ENCODE measurements around the gene SLAIN1.
"Not testable (repeated sequence)": the region's sequence is repeated elsewhere in the genome, so short reads cannot be mapped to it uniquely, and the experiment has no call there.

SLAIN1 gene

DNA sequence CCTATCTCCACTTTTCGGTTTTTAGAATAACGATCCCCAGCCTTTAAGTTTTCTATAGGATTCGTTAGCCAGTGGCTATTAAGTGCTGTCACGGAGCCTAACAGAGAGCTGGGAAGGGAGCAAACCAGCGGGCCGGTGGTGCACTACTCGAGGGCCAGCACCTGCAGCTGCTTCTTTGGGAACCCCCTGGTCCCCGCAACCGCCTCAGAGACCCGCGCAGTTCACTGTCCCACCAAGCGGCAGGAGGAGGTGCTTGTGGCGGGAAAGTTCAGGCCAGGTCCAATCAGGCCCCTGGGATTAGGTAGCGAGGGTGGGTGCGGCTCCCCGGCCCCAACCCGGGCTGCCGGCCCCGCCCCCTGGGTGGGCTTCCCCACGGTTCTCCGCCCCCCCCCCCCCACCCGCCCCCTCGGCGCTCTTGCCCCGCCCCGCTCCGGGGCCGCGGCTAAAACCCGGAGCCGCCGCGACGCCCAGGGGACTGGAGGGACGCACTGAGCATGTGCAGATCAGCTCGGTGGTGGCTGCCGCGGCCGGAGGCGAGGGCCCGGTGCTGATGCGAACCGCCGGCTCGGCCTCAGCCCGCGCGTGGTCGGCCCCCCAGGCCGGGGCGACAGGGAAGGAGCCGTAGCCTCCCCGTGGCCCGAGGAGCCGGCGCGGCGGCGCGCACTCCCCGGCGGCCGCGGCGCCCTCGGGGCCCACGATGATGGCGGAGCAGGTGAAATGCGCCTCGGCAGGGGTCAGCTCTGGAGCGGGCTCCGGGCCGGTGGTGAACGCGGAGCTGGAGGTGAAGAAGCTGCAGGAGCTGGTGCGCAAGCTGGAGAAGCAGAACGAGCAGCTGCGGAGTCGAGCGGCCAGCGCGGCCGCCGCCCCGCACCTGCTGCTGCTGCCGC lies at the start of gene SLAIN1:
Gene SLAIN1, plus strand, starts transcription at position 471 of the 887 bp plus-strand sequence. Its CDS starts 227 bp downstream, at position 698.
- Histone ChIP-seq H3K4me1 (ENCODE audit: control insufficient read depth, insufficient read depth, low read length) (peaks cover 15% of the 10 kb centered on the region), H3K36me3 (ENCODE audit: control insufficient read depth, insufficient read depth, low read length) (no peaks in the 10 kb centered on the region), H3K9me3 (ENCODE audit: control insufficient read depth, insufficient read depth, low read depth, low read length) (no peaks in the 10 kb centered on the region), H3K4me3 (ENCODE audit: low read depth, low read length) (peak within 1 kb of the TSS; percentile 71), H3K27me3 (ENCODE audit: control insufficient read depth, insufficient read depth, low read length) (peaks cover 37% of the 10 kb centered on the region), H3K27ac (ENCODE audit: low read depth, low read length) (no peak within 1 kb of the TSS), H3K9ac (ENCODE audit: low read length) (peak within 1 kb of the TSS; percentile 73)

- H3K27ac ChIP-seq (ENCODE audit: low read depth, low read length), result no peak overlapping the region
- H3K27me3 ChIP-seq (ENCODE audit: control insufficient read depth, insufficient read depth, low read length), result no peaks in the 10 kb centered on the region
- no peaks in the 10 kb centered on the region for H3K36me3 ChIP-seq (ENCODE audit: control insufficient read depth, insufficient read depth, low read length)
- no peaks in the 10 kb centered on the region for H3K4me1 ChIP-seq (ENCODE audit: control insufficient read depth, insufficient read depth, low read length)
- no peak overlapping the region for H3K4me3 ChIP-seq (ENCODE audit: low read depth, low read length)
- no peak overlapping the region for H3K9ac ChIP-seq (ENCODE audit: low read length)
- 0 out of 2 replicates have a peak, but pooled peaks cover 7% of the 10 kb centered on the region for H3K9me3 ChIP-seq (ENCODE audit: control insufficient read depth, insufficient read depth, low read depth, low read length)
Observed at GRCh38 chr13:77650409-77650808, 47.1 kb upstream of the SLAIN1 start.

- no peaks in the 10 kb centered on the region for H3K27me3 ChIP-seq (ENCODE audit: control insufficient read depth, insufficient read depth, low read length)
- H3K9me3 ChIP-seq (ENCODE audit: control insufficient read depth, insufficient read depth, low read depth, low read length), result 0 out of 2 replicates have a peak, but pooled peaks cover 7% of the 10 kb centered on the region
- H3K4me1 ChIP-seq (ENCODE audit: control insufficient read depth, insufficient read depth, low read length), result no peaks in the 10 kb centered on the region
- no peak overlapping the region for H3K9ac ChIP-seq (ENCODE audit: low read length)
- no peak overlapping the region for H3K27ac ChIP-seq (ENCODE audit: low read depth, low read length)
- no peaks in the 10 kb centered on the region for H3K36me3 ChIP-seq (ENCODE audit: control insufficient read depth, insufficient read depth, low read length)
- no peak overlapping the region for H3K4me3 ChIP-seq (ENCODE audit: low read depth, low read length)
Observed at GRCh38 chr13:77653301-77653700, 44.2 kb upstream of the SLAIN1 start.

DNA sequence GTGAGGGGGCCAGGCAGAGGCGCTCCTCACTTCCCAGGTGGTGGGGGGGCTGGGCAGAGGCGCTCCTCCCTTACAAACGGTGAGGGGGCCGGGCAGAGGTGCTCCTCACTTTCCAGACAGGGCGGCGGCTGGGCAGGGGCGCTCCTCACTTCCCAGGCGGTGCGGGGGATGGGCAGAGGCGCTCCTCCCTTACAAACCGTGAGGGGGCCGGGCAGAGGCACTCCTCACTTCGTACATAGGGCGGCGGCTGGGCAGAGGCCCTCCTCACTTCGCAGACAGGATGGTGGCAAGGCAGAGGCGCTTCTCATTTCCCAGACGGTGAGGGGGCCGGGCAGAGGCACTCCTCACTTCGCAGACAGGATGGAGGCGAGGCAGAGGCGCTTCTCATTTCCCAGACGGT lies 37.5 kb upstream of the SLAIN1 start:
- not testable (repeated sequence) for H3K4me3 ChIP-seq (ENCODE audit: low read depth, low read length); H3K27me3 ChIP-seq (ENCODE audit: control insufficient read depth, insufficient read depth, low read length); H3K27ac ChIP-seq (ENCODE audit: low read depth, low read length); H3K36me3 ChIP-seq (ENCODE audit: control insufficient read depth, insufficient read depth, low read length); H3K4me1 ChIP-seq (ENCODE audit: control insufficient read depth, insufficient read depth, low read length); H3K9ac ChIP-seq (ENCODE audit: low read length)
- H3K9me3 ChIP-seq (ENCODE audit: control insufficient read depth, insufficient read depth, low read depth, low read length), result peaks cover 15% of the 10 kb centered on the region

DNA sequence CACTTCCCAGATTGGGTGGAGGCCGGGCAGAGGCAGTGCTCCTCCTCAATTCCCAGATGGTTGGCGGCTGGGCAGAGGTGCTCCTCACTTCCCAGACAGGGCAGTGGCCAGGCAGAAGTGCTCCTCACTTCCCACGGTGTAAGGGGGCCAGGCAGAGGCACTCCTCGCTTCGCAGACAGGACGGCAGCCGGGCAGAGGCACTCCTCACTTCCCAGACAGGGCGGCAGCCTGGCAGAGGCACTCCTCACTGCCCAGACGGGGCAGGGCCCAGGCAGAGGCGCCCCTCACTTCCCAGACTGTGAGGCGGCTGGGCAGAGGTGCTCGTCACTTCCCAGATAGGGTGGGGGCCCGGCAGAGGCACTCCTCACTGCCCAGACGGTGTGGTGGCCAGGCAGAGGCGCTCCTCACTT lies 36.6 kb upstream of the SLAIN1 start:
- Histone ChIP-seq H3K9me3 (ENCODE audit: control insufficient read depth, insufficient read depth, low read depth, low read length) (peaks cover 15% of the 10 kb centered on the region), H3K27ac (ENCODE audit: low read depth, low read length) (no peak overlapping the region), H3K4me3 (ENCODE audit: low read depth, low read length) (no peak overlapping the region), H3K27me3 (ENCODE audit: control insufficient read depth, insufficient read depth, low read length) (no peaks in the 10 kb centered on the region), H3K36me3 (ENCODE audit: control insufficient read depth, insufficient read depth, low read length) (no peaks in the 10 kb centered on the region), H3K4me1 (ENCODE audit: control insufficient read depth, insufficient read depth, low read length) (no peaks in the 10 kb centered on the region), H3K9ac (ENCODE audit: low read length) (no peak overlapping the region)

DNA sequence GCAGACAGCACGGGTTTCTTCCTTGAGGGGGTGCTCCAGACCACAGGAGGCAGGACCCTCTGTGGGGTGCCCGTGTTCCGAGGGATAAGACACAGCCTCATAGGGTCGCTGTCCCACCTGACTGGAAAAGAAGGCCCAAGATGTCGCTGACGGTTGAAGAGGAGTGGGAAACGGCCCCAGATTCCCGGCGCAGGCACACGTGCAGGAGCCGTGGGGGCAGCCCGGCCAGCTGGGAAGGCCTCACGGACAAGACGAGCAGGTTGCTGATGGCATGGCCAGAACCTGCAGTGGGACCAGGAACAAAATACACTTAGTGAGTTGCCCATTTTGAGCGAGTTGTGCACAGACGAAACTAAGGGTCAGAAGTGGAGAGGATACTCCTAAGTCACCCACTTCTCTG lies 35.2 kb upstream of the SLAIN1 start:
- peaks cover 15% of the 10 kb centered on the region for H3K9me3 ChIP-seq (ENCODE audit: control insufficient read depth, insufficient read depth, low read depth, low read length)
- H3K36me3 ChIP-seq (ENCODE audit: control insufficient read depth, insufficient read depth, low read length); H3K4me3 ChIP-seq (ENCODE audit: low read depth, low read length); H3K27ac ChIP-seq (ENCODE audit: low read depth, low read length); H3K9ac ChIP-seq (ENCODE audit: low read length); H3K4me1 ChIP-seq (ENCODE audit: control insufficient read depth, insufficient read depth, low read length); H3K27me3 ChIP-seq (ENCODE audit: control insufficient read depth, insufficient read depth, low read length): not testable (repeated sequence)

DNA sequence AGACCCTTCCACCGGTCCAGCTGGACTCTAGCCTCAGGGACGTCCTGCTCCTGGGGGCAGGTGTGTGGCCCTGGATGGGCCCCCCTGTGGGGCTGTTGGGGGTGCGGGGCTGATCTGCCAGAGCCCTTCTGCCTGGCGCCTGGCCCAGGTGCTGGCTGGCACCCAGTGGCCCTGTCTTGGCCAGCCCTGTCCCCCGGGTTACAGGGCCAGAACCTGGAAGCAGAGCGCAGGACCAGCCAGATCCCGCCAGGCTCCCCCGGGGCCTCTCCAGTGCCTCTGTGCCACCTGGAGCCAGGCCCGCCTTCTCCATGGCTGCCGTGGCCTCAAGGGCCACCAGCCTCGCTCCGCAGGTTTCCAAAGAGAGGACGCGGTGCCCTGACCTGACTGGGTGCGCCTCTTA lies 34.7 kb upstream of the SLAIN1 start:
- not testable (repeated sequence) for H3K27me3 ChIP-seq (ENCODE audit: control insufficient read depth, insufficient read depth, low read length); H3K9ac ChIP-seq (ENCODE audit: low read length); H3K4me3 ChIP-seq (ENCODE audit: low read depth, low read length); H3K4me1 ChIP-seq (ENCODE audit: control insufficient read depth, insufficient read depth, low read length); H3K27ac ChIP-seq (ENCODE audit: low read depth, low read length); H3K36me3 ChIP-seq (ENCODE audit: control insufficient read depth, insufficient read depth, low read length)
- H3K9me3 ChIP-seq (ENCODE audit: control insufficient read depth, insufficient read depth, low read depth, low read length), result peaks cover 15% of the 10 kb centered on the region

DNA sequence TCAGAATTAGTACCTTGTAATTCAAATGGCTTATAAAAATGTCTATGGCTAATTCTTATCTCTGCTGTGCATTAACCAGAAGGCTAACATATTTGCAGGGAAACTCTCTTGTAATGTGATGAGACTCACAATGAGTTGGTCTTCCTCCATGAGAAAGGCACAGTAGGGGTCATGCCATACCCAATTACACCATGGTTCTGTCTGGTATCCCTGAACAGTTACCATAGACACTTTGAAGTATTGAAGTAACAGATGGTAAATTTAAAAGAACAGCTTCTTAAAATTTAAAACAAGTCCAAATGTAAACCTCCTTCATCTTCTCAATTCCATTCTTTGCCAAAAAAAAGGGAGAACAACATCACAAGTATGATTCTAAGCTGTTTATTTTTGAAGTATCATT lies 22.6 kb upstream of the SLAIN1 start:
- no peak overlapping the region for H3K4me3 ChIP-seq (ENCODE audit: low read depth, low read length)
- H3K9me3 ChIP-seq (ENCODE audit: control insufficient read depth, insufficient read depth, low read depth, low read length), result peaks cover 6% of the 10 kb centered on the region; the same call in 1 of the 2 replicates
- no peak overlapping the region for H3K9ac ChIP-seq (ENCODE audit: low read length)
- no peaks in the 10 kb centered on the region; the same call in 1 of the 2 replicates for H3K4me1 ChIP-seq (ENCODE audit: control insufficient read depth, insufficient read depth, low read length)
- H3K27me3 ChIP-seq (ENCODE audit: control insufficient read depth, insufficient read depth, low read length), result no peaks in the 10 kb centered on the region
- no peak overlapping the region for H3K27ac ChIP-seq (ENCODE audit: low read depth, low read length)
- no peaks in the 10 kb centered on the region for H3K36me3 ChIP-seq (ENCODE audit: control insufficient read depth, insufficient read depth, low read length)

GRCh38 chr13:77678691-77679235 lies 18.7 kb upstream of the SLAIN1 start:
- Histone ChIP-seq H3K4me3 (ENCODE audit: low read depth, low read length) (no peak overlapping the region), H3K9me3 (ENCODE audit: control insufficient read depth, insufficient read depth, low read depth, low read length) (peaks cover 6% of the 10 kb centered on the region; the same call in 1 of the 2 replicates), H3K9ac (ENCODE audit: low read length) (no peak overlapping the region), H3K27me3 (ENCODE audit: control insufficient read depth, insufficient read depth, low read length) (no peaks in the 10 kb centered on the region), H3K4me1 (ENCODE audit: control insufficient read depth, insufficient read depth, low read length) (no peaks in the 10 kb centered on the region; the same call in 1 of the 2 replicates), H3K36me3 (ENCODE audit: control insufficient read depth, insufficient read depth, low read length) (no peaks in the 10 kb centered on the region), H3K27ac (ENCODE audit: low read depth, low read length) (no peak overlapping the region)

GRCh38 chr13:77687799-77688198 lies 9.7 kb upstream of the SLAIN1 start:
- no peaks in the 10 kb centered on the region for H3K36me3 ChIP-seq (ENCODE audit: control insufficient read depth, insufficient read depth, low read length)
- H3K4me3 ChIP-seq (ENCODE audit: low read depth, low read length), result no peak overlapping the region
- H3K9me3 ChIP-seq (ENCODE audit: control insufficient read depth, insufficient read depth, low read depth, low read length), result no peaks in the 10 kb centered on the region
- H3K4me1 ChIP-seq (ENCODE audit: control insufficient read depth, insufficient read depth, low read length), result no peaks in the 10 kb centered on the region
- no peak overlapping the region for H3K27ac ChIP-seq (ENCODE audit: low read depth, low read length)
- H3K27me3 ChIP-seq (ENCODE audit: control insufficient read depth, insufficient read depth, low read length), result no peaks in the 10 kb centered on the region
- H3K9ac ChIP-seq (ENCODE audit: low read length), result no peak overlapping the region

- Histone ChIP-seq H3K36me3 (ENCODE audit: control insufficient read depth, insufficient read depth, low read length) (no peaks in the 10 kb centered on the region), H3K4me1 (ENCODE audit: control insufficient read depth, insufficient read depth, low read length) (peaks cover 11% of the 10 kb centered on the region)
Observed at GRCh38 chr13:77691871-77692270, 5.6 kb upstream of the SLAIN1 start.

More at GRCh38 chr13:77691871-77692270, 5.6 kb upstream of the SLAIN1 start:
- Histone ChIP-seq H3K27ac (ENCODE audit: low read depth, low read length) (no peak overlapping the region), H3K27me3 (ENCODE audit: control insufficient read depth, insufficient read depth, low read length) (peaks cover 17% of the 10 kb centered on the region), H3K4me3 (ENCODE audit: low read depth, low read length) (no peak overlapping the region), H3K9ac (ENCODE audit: low read length) (no peak overlapping the region), H3K9me3 (ENCODE audit: control insufficient read depth, insufficient read depth, low read depth, low read length) (no peaks in the 10 kb centered on the region)

All from HUES6 (cell line).